Omental fat pad (tissue), 4 donors: ENCODE data around the gene KCNIP2. TPM values are rescaled to one million over a fixed set of nuclear protein-coding genes. Genes with fewer than 3 reads are reported as not detected.

Source experiments
- ATAC-seq: fragments of 150-250 bp; one replicate; pipeline ENCODE4 v1.9.1; 2016; ENCODE audit warnings: mild to moderate bottlenecking, moderate library complexity; ENCODE audit not compliant: low FRiP score
- DNase-seq: peaks from one replicate; pipeline ENCODE4 v3.0.0-alpha.2; 2019; ENCODE audit warnings: low spot score
- total RNA-seq, 4 donors: library from RNA; depleted of rRNA; stranded (reverse); fragments of >200 nt; gene quantifications; one replicate each; pipeline ENCODE4 v1.1.0, GENCODE V29; 2016
- TF ChIP-seq, protein P1 (sequence below), 3 donors: fragments of 450-650 bp; IDR thresholded peaks; one replicate each; pipeline ENCODE4 v1.5.1; 2016 to 2017; ENCODE audit warnings: antibody characterized with exemption in 3 of 3, mild to moderate bottlenecking in 3 of 3, moderate library complexity in 2 of 3

Gene KCNIP2
- total RNA-seq, 4 donors from 2014 or later, result 60.4 to 252 (median 80.3) TPM

DNA sequence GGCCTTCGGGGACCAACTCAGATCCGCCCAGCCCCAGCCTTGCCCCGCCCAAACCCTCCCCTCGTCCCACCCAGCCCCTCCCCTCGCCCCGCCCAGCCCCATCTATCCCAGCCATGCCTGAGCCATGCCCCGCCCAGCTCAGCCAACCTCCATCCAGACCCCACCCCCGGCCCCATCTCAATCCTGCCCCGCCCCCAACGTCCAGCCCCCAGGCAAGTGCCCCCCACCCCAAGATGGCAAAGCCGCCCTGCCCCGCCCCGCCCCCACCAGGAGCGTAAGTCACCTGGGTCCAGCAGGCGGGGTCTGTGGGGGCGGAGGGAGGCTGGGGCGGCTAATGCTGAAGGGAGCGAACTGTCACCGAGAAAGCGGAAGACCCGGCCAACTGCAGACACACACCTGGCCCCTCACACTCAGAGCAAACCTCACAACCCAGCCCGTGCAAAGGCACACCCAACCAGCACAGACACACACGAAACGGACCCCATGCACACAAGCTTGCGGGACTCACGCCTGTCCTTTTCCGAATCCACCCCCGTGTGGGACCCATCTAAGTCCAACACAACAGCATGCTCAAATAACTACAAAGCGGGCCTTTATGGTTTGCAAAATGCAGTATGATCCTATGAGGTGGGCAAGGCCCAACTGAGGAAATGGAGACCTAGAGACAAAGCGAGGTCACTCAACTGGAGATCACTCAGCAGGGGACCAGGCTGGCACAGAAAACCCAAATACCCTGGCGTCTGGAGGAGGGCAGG is 13.9 kb downstream of the KCNIP2 start:
- peak; percentile 1 for ATAC-seq
- no peak for DNase-seq
- TF ChIP-seq, protein P1, sequence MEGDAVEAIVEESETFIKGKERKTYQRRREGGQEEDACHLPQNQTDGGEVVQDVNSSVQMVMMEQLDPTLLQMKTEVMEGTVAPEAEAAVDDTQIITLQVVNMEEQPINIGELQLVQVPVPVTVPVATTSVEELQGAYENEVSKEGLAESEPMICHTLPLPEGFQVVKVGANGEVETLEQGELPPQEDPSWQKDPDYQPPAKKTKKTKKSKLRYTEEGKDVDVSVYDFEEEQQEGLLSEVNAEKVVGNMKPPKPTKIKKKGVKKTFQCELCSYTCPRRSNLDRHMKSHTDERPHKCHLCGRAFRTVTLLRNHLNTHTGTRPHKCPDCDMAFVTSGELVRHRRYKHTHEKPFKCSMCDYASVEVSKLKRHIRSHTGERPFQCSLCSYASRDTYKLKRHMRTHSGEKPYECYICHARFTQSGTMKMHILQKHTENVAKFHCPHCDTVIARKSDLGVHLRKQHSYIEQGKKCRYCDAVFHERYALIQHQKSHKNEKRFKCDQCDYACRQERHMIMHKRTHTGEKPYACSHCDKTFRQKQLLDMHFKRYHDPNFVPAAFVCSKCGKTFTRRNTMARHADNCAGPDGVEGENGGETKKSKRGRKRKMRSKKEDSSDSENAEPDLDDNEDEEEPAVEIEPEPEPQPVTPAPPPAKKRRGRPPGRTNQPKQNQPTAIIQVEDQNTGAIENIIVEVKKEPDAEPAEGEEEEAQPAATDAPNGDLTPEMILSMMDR (IDR thresholded peaks at IDR 0.05), result no peak

GRCh38 chr10:101828766-101829551 is 14.6 kb downstream of the KCNIP2 start:
- TF ChIP-seq, protein P1 (IDR thresholded peaks at IDR 0.05), result no peak
- DNase-seq (no peak), ATAC-seq (no peak)

DNA sequence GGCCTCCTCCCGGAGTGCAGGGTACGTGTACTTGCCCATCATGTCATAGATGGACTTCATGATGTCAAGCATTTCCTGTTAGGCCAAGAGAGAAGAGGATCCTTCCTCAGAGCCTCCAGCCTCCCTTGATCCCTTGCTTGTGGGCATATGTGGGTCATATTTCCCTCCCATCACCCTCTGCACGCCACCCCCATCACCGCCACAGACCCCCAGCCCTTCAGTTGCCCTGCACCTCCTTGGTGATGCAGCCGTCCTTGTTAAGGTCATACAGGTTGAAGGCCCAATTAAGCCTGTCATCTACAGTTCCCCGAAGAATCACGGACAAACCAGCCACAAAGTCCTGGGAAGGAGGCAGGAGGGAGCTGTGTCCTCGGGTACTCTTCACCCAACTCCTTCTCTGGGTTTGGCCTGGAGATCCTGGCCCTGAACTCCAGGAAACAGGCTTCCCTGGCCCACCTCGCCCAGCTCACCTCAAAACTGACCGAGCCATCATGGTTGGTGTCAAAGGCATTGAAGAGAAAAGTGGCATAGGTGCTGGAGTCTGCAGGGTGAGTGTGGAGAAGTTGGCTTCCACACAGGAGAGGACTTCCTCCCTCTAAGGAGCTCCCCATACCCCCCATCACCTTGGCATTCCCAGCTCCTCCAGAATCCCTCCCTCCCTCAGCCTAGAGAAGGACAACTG is 15.5 kb downstream of the KCNIP2 start:
- ATAC-seq (no peak), DNase-seq (no peak)
- TF ChIP-seq, protein P1 (IDR thresholded peaks at IDR 0.05), result no peak

- no peak for DNase-seq
- TF ChIP-seq, protein P1 (IDR thresholded peaks at IDR 0.05), result no peak
- ATAC-seq, result no peak
Measured at GRCh38 chr10:101826852-101827434, 16.7 kb downstream of the KCNIP2 start.

GRCh38 chr10:101824736-101825135 is 18.9 kb downstream of the KCNIP2 start:
- TF ChIP-seq, protein P1 (IDR thresholded peaks at IDR 0.05), result no peak
- ATAC-seq, result no peak
- DNase-seq, result no peak

- ATAC-seq (peak; percentile 25), DNase-seq (no peak)
- TF ChIP-seq, protein P1 (IDR thresholded peaks at IDR 0.05), result no peak
Measured at GRCh38 chr10:101818872-101819633, 24.5 kb downstream of the KCNIP2 start.
